ENCODE measurements around the gene RNF25.

DNA sequence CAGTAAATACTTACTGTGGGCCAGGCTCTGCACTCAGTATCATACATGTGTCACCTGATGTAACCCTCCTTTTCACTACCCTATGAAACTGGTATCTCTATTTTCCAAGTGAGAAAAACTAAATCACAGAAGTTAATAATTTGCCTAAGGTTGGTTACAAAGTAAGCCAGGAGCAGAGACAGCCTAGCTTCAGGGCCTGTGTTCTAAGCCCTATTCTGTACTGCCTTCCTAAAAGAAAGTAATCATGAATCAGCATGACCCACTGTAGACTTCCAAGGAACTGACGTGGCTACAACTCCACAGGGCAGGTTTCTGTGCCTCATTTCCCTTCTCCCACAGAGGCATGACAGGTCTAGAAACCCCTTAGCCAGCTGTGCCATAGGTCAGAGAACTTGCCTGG is 26.7 kb downstream of the RNF25 start:
- TF ChIP-seq, protein P1, sequence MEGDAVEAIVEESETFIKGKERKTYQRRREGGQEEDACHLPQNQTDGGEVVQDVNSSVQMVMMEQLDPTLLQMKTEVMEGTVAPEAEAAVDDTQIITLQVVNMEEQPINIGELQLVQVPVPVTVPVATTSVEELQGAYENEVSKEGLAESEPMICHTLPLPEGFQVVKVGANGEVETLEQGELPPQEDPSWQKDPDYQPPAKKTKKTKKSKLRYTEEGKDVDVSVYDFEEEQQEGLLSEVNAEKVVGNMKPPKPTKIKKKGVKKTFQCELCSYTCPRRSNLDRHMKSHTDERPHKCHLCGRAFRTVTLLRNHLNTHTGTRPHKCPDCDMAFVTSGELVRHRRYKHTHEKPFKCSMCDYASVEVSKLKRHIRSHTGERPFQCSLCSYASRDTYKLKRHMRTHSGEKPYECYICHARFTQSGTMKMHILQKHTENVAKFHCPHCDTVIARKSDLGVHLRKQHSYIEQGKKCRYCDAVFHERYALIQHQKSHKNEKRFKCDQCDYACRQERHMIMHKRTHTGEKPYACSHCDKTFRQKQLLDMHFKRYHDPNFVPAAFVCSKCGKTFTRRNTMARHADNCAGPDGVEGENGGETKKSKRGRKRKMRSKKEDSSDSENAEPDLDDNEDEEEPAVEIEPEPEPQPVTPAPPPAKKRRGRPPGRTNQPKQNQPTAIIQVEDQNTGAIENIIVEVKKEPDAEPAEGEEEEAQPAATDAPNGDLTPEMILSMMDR (IDR thresholded peaks at IDR 0.05), result no peak
- no peak for TF ChIP-seq POLR2A (IDR thresholded peaks at IDR 0.05)

All from uterus (tissue), 2 donors.